Body of pancreas (tissue), 4 donors: ENCODE measurements around the gene ARHGEF28. TPM values are rescaled to one million over a fixed set of nuclear protein-coding genes. Genes with fewer than 3 reads are reported as not detected.

Source experiments
- ATAC-seq: fragments of 150-250 bp; one replicate; pipeline ENCODE4 v1.9.1; 2016
- DNase-seq, 4 donors: peaks; one replicate each; pipeline ENCODE4 v3.0.0-alpha.2; 2019
- H3K27ac ChIP-seq, 4 donors: fragments of 200-600 bp; sonication (generic); 1 replicate in 3 of 4; 2 replicates in 1 of 4; pipeline versions ENCODE4 v1.5.1 to v1.6.1; 2016 to 2019; ENCODE audit warnings: mild to moderate bottlenecking in 1 of 4, mixed read lengths in 1 of 4, moderate library complexity in 1 of 4
- H3K27me3 ChIP-seq, 2 donors: fragments of 200-600 bp; sonication (generic); one replicate each; pipeline ENCODE4 v1.6.0; 2016; ENCODE audit warnings: mild to moderate bottlenecking in 1 of 2
- H3K36me3 ChIP-seq, 2 donors: fragments of 200-600 bp; sonication (generic); replicated peaks in 1 of 2; 2 replicates each; pipeline ENCODE4 v1.5.1; 2016; ENCODE audit warnings: low read depth in 2 of 2; ENCODE audit not compliant: insufficient read depth in 1 of 2
- H3K4me1 ChIP-seq: fragments of 200-600 bp; sonication (generic); one replicate; pipeline ENCODE4 v1.6.0; 2016
- H3K4me3 ChIP-seq, 2 donors: fragments of 200-600 bp; sonication (generic); 1 replicate in 1 of 2; 2 replicates in 1 of 2; pipeline ENCODE4 v1.5.1; 2016 to 2019
- H3K9me3 ChIP-seq, 3 donors: fragments of 200-600 bp; sonication (generic); 1 replicate in 2 of 3; 2 replicates in 1 of 3; pipeline ENCODE4 v1.5.1; 2016
- POLR2A ChIP-seq, 3 donors: fragments of 450-650 bp; IDR thresholded peaks; one replicate each; pipeline ENCODE4 v1.6.1; 2016; ENCODE audit warnings: antibody characterized with exemption in 3 of 3, mild to moderate bottlenecking in 2 of 3
- WGBS, 2 donors: methylation state at CpG; one replicate each; pipeline ENCODE4 v1.1.5; 2017; 5-methylcytosine and 5-hydroxymethylcytosine counted together
- intact Hi-C: fragments of 100-400 bp; cut with DNase I; formaldehyde crosslinking; loops from one replicate; pipeline ENCODE4 v1.15.1; 2023
- total RNA-seq, 2 donors: library from RNA; depleted of rRNA; stranded (reverse); fragments of >200 nt; gene quantifications; one replicate each; pipeline ENCODE4 v1.1.0, GENCODE V29; 2016
- TF ChIP-seq, protein P1 (sequence below), 7 experiments: fragments of 450-650 bp in 4 of 7; fragments of 200-600 bp in 3 of 7; sonication (generic) in 3 of 7; IDR thresholded peaks; one replicate each; pipeline ENCODE4 v1.5.1; 2016 to 2019; ENCODE audit warnings: antibody characterized with exemption in 7 of 7

Gene ARHGEF28
- total RNA-seq, 2 donors from 2014 or later = 63.0 to 67.2 TPM

DNA sequence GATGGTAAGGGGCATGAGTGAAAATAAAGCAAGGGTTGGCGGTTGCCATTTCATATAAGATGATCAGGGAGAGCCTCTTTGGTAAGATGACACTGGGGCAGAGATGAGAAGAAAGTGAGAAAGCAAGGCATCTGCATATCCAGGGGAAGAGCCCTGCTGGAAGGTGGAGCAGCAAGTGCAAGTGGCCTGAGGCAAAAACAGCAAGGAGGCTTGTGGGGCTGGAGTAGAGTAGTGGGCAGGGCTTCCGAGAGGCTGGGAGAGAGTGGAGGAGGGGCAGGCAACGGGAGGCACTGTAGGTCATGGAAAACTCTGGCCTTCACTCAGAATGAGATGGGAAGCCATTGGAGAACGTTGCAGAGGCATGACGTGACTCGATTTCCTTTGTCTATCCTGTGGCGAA is 199.2 kb downstream of the ARHGEF28 start:
- TF ChIP-seq, protein P1, sequence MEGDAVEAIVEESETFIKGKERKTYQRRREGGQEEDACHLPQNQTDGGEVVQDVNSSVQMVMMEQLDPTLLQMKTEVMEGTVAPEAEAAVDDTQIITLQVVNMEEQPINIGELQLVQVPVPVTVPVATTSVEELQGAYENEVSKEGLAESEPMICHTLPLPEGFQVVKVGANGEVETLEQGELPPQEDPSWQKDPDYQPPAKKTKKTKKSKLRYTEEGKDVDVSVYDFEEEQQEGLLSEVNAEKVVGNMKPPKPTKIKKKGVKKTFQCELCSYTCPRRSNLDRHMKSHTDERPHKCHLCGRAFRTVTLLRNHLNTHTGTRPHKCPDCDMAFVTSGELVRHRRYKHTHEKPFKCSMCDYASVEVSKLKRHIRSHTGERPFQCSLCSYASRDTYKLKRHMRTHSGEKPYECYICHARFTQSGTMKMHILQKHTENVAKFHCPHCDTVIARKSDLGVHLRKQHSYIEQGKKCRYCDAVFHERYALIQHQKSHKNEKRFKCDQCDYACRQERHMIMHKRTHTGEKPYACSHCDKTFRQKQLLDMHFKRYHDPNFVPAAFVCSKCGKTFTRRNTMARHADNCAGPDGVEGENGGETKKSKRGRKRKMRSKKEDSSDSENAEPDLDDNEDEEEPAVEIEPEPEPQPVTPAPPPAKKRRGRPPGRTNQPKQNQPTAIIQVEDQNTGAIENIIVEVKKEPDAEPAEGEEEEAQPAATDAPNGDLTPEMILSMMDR (IDR thresholded peaks at IDR 0.05) = no peak
- TF ChIP-seq POLR2A (IDR thresholded peaks at IDR 0.05) = no peak
- DNase-seq = no peak
- no peak for ATAC-seq
- WGBS, 2 donors = 96 to 97% methylated on average over 7 of the region's 7 CpGs
- intact Hi-C loops = no loop called here
- Histone ChIP-seq H3K27ac (no peak overlapping the region), H3K9me3 (no peaks in the 10 kb centered on the region), H3K36me3 (no peaks in the 10 kb centered on the region), H3K27me3 (no peaks in the 10 kb centered on the region), H3K4me1 (peaks cover 40% of the 10 kb centered on the region), H3K4me3 (no peak overlapping the region)

- DNase-seq = no peak
- Histone ChIP-seq H3K27ac (no peak overlapping the region), H3K4me3 (no peak overlapping the region), H3K27me3 (no peaks in the 10 kb centered on the region), H3K4me1 (peaks cover 40% of the 10 kb centered on the region), H3K36me3 (no peaks in the 10 kb centered on the region), H3K9me3 (no peaks in the 10 kb centered on the region)
- no peak for ATAC-seq
- intact Hi-C loops = no loop called here
- TF ChIP-seq, protein P1 (IDR thresholded peaks at IDR 0.05) = no peak
- no peak for TF ChIP-seq POLR2A (IDR thresholded peaks at IDR 0.05)
Observed at GRCh38 chr5:73825736-73826135, 199.7 kb downstream of the ARHGEF28 start.

- intact Hi-C loops = no loop called here
- ATAC-seq (no peak), DNase-seq (peak in 2 of 4 donors; percentile 14 to 18)
- Histone ChIP-seq H3K9me3 (no peaks in the 10 kb centered on the region), H3K4me1 (peaks cover 38% of the 10 kb centered on the region), H3K27me3 (no peaks in the 10 kb centered on the region), H3K4me3 (no peak overlapping the region), H3K36me3 (no peaks in the 10 kb centered on the region), H3K27ac (peak overlapping the region in 1 of 4 donors; percentile 7)
- 68 to 80% methylated on average over 7 of the region's 7 CpGs for WGBS, 2 donors
- TF ChIP-seq, protein P1 (IDR thresholded peaks at IDR 0.05) = no peak
- no peak for TF ChIP-seq POLR2A (IDR thresholded peaks at IDR 0.05)
Observed at GRCh38 chr5:73826301-73827105, 200.5 kb downstream of the ARHGEF28 start.

GRCh38 chr5:73827106-73827450 is 201.1 kb downstream of the ARHGEF28 start:
- 59 to 65% methylated on average over 1 of the region's 1 CpG for WGBS, 2 donors
- peak overlapping the region in 1 of 4 donors; percentile 7 for H3K27ac ChIP-seq
- peaks cover 33% of the 10 kb centered on the region for H3K4me1 ChIP-seq
- no peaks in the 10 kb centered on the region for H3K36me3 ChIP-seq
- TF ChIP-seq, protein P1 (IDR thresholded peaks at IDR 0.05) = no peak
- TF ChIP-seq POLR2A (IDR thresholded peaks at IDR 0.05) = no peak
- no peak overlapping the region for H3K4me3 ChIP-seq
- H3K27me3 ChIP-seq = no peaks in the 10 kb centered on the region
- DNase-seq = no peak
- no peak for ATAC-seq
- intact Hi-C loops = no loop called here
- H3K9me3 ChIP-seq = no peaks in the 10 kb centered on the region

GRCh38 chr5:73828465-73828864 is 202.5 kb downstream of the ARHGEF28 start:
- intact Hi-C loops = no loop called here
- H3K27me3 ChIP-seq = no peaks in the 10 kb centered on the region
- H3K9me3 ChIP-seq = no peaks in the 10 kb centered on the region
- no peak overlapping the region for H3K27ac ChIP-seq
- H3K4me3 ChIP-seq = no peak overlapping the region
- DNase-seq (no peak), ATAC-seq (no peak)
- H3K4me1 ChIP-seq = peaks cover 21% of the 10 kb centered on the region
- no peaks in the 10 kb centered on the region for H3K36me3 ChIP-seq
- TF ChIP-seq, protein P1 (IDR thresholded peaks at IDR 0.05) = no peak
- no peak for TF ChIP-seq POLR2A (IDR thresholded peaks at IDR 0.05)
- 85 to 94% methylated on average over 3 of the region's 3 CpGs for WGBS, 2 donors
